ENCODE results near the gene SIGLECL1. TPM values are rescaled to one million over a fixed set of nuclear protein-coding genes. Genes with fewer than 3 reads are reported as not detected.

Gene SIGLECL1
- total RNA-seq, 1 experiment from 2014 or later: not detected

GRCh38 chr19:51203916-51204315 is 47.0 kb upstream of the SIGLECL1 start (continued):
- TF ChIP-seq KAT7 (CRISPR knock-in tag; IDR thresholded peaks at IDR 0.05; ENCODE audit: borderline replicate concordance) (no peak), ELF4 (CRISPR knock-in tag; IDR thresholded peaks at IDR 0.05; ENCODE audit: low read depth) (no peak), NFYB (CRISPR knock-in tag; conservative IDR thresholded peaks at IDR 0.05; ENCODE audit: low read depth) (no peak), ZNF671 (CRISPR knock-in tag; IDR thresholded peaks at IDR 0.05) (no peak), OVOL2 (CRISPR knock-in tag; IDR thresholded peaks at IDR 0.05; ENCODE audit: borderline replicate concordance) (no peak), ESRRA (CRISPR knock-in tag; IDR thresholded peaks at IDR 0.05; ENCODE audit: borderline replicate concordance) (no peak), CBFB (CRISPR knock-in tag; IDR thresholded peaks at IDR 0.05; ENCODE audit: low read depth) (no peak)
- TF ChIP-seq, protein P1, sequence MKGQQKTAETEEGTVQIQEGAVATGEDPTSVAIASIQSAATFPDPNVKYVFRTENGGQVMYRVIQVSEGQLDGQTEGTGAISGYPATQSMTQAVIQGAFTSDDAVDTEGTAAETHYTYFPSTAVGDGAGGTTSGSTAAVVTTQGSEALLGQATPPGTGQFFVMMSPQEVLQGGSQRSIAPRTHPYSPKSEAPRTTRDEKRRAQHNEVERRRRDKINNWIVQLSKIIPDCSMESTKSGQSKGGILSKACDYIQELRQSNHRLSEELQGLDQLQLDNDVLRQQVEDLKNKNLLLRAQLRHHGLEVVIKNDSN (CRISPR knock-in tag; IDR thresholded peaks at IDR 0.05): no peak
- TF ChIP-seq, protein P2, sequence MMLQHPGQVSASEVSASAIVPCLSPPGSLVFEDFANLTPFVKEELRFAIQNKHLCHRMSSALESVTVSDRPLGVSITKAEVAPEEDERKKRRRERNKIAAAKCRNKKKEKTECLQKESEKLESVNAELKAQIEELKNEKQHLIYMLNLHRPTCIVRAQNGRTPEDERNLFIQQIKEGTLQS (CRISPR knock-in tag; conservative IDR thresholded peaks at IDR 0.05): no peak

DNA sequence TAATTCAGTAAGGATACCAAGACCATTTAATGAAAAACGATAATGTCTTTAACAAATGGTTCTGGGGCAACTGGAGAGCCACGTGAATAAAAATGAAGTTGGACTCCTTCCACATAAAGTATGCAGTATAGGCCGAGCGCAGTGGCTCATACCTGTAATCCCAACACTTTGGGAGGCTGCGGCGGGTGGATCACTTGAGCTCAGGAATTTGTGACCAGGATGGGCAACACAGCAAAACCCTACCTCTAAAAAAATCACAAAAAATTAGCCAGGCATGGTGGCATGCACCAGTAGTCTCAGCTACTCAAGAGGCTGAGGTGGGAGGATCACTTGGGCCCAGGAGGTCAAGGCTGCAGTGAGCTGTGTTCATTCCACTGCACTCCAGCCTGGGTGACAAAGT is 46.6 kb upstream of the SIGLECL1 start:
- H3K9me3 Mint-ChIP-seq: no peaks in the 10 kb centered on the region
- no peak overlapping the region for H3K27ac Mint-ChIP-seq
- POLR2A ChIA-PET: no interaction called here

More for the DNA sequence above, 46.6 kb upstream of the SIGLECL1 start:
- no peak for TF ChIP-seq MYBL2 (CRISPR knock-in tag; IDR thresholded peaks at IDR 0.05)
- TF ChIP-seq CBFB (CRISPR knock-in tag; IDR thresholded peaks at IDR 0.05; ENCODE audit: low read depth): no peak
- TF ChIP-seq RELA (CRISPR knock-in tag; IDR thresholded peaks at IDR 0.05; ENCODE audit: borderline replicate concordance): no peak
- TF ChIP-seq, protein P1 (CRISPR knock-in tag; IDR thresholded peaks at IDR 0.05): no peak
- TF ChIP-seq, protein P3, sequence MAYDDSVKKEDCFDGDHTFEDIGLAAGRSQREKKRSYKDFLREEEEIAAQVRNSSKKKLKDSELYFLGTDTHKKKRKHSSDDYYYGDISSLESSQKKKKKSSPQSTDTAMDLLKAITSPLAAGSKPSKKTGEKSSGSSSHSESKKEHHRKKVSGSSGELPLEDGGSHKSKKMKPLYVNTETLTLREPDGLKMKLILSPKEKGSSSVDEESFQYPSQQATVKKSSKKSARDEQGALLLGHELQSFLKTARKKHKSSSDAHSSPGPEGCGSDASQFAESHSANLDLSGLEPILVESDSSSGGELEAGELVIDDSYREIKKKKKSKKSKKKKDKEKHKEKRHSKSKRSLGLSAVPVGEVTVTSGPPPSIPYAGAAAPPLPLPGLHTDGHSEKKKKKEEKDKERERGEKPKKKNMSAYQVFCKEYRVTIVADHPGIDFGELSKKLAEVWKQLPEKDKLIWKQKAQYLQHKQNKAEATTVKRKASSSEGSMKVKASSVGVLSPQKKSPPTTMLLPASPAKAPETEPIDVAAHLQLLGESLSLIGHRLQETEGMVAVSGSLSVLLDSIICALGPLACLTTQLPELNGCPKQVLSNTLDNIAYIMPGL (CRISPR knock-in tag; IDR thresholded peaks at IDR 0.05): no peak
- TF ChIP-seq GABPB1 (CRISPR knock-in tag; IDR thresholded peaks at IDR 0.05): no peak
- TF ChIP-seq ELF4 (CRISPR knock-in tag; IDR thresholded peaks at IDR 0.05; ENCODE audit: low read depth): no peak
- TF ChIP-seq, protein P4, sequence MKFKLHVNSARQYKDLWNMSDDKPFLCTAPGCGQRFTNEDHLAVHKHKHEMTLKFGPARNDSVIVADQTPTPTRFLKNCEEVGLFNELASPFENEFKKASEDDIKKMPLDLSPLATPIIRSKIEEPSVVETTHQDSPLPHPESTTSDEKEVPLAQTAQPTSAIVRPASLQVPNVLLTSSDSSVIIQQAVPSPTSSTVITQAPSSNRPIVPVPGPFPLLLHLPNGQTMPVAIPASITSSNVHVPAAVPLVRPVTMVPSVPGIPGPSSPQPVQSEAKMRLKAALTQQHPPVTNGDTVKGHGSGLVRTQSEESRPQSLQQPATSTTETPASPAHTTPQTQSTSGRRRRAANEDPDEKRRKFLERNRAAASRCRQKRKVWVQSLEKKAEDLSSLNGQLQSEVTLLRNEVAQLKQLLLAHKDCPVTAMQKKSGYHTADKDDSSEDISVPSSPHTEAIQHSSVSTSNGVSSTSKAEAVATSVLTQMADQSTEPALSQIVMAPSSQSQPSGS (CRISPR knock-in tag; IDR thresholded peaks at IDR 0.05; ENCODE audit: borderline replicate concordance, low read depth): no peak
- TF ChIP-seq OVOL2 (CRISPR knock-in tag; IDR thresholded peaks at IDR 0.05; ENCODE audit: borderline replicate concordance): no peak
- TF ChIP-seq ATF1 (CRISPR knock-in tag; IDR thresholded peaks at IDR 0.05): no peak
- TF ChIP-seq, protein P5, sequence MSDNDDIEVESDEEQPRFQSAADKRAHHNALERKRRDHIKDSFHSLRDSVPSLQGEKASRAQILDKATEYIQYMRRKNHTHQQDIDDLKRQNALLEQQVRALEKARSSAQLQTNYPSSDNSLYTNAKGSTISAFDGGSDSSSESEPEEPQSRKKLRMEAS (CRISPR knock-in tag; IDR thresholded peaks at IDR 0.05): no peak
- no peak for TF ChIP-seq FOXP1 (CRISPR knock-in tag; IDR thresholded peaks at IDR 0.05; ENCODE audit: borderline replicate concordance)
- no peak for TF ChIP-seq JUN (CRISPR knock-in tag; IDR thresholded peaks at IDR 0.05)
- TF ChIP-seq ZNF396 (CRISPR knock-in tag; IDR thresholded peaks at IDR 0.05; ENCODE audit: borderline replicate concordance): no peak
- TF ChIP-seq, protein P6, sequence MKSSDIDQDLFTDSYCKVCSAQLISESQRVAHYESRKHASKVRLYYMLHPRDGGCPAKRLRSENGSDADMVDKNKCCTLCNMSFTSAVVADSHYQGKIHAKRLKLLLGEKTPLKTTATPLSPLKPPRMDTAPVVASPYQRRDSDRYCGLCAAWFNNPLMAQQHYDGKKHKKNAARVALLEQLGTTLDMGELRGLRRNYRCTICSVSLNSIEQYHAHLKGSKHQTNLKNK (CRISPR knock-in tag; IDR thresholded peaks at IDR 0.05): no peak
- no peak for TF ChIP-seq ZNF263 (CRISPR knock-in tag; IDR thresholded peaks at IDR 0.05; ENCODE audit: low read depth)
- DNase-seq (ENCODE audit: low spot score) (no peak), ATAC-seq (no peak)
- H3K4me1 Mint-ChIP-seq: no peaks in the 10 kb centered on the region
- CTCF ChIA-PET: no interaction called here
- no peaks in the 10 kb centered on the region for H3K36me3 Mint-ChIP-seq
- H3K4me3 Mint-ChIP-seq: no peak overlapping the region
- peaks cover 32% of the 10 kb centered on the region for H3K27me3 Mint-ChIP-seq (ENCODE audit: low read depth)

All from WTC11 (cell line).